Neural crest cell (in vitro differentiated cells): ENCODE results near the gene OTOF. TPM values are rescaled to one million over a fixed set of nuclear protein-coding genes. Genes with fewer than 3 reads are reported as not detected.
A peak's percentile ranks its signal among the peaks of the same experiment; 100 is the strongest.

Experiments
- DNase-seq: peaks from one replicate; pipeline ENCODE4 v3.0.0; 2021; ENCODE audit warnings: low read depth, mixed read lengths, low spot score
- H3K27ac Mint-ChIP-seq: one replicate; pipeline ENCODE4 v1.8.0; 2021; ENCODE audit warnings: mild to moderate bottlenecking, mixed read lengths; ENCODE audit not compliant: unreplicated experiment
- H3K27me3 Mint-ChIP-seq: 2 replicates; pipeline ENCODE4 v1.8.0; 2021; ENCODE audit warnings: low read depth, mild to moderate bottlenecking, mixed read lengths
- H3K36me3 Mint-ChIP-seq: 2 replicates; pipeline ENCODE4 v1.8.0; 2021; ENCODE audit warnings: low read depth, mild to moderate bottlenecking, mixed read lengths
- H3K4me1 Mint-ChIP-seq: 2 replicates; pipeline ENCODE4 v1.8.0; 2021; ENCODE audit warnings: mixed read lengths
- H3K4me3 Mint-ChIP-seq: one replicate; pipeline ENCODE4 v1.8.0; 2021; ENCODE audit warnings: mild to moderate bottlenecking, mixed read lengths
- H3K9me3 Mint-ChIP-seq: 2 replicates; pipeline ENCODE4 v1.8.0; 2021; ENCODE audit warnings: mixed read lengths
- CTCF ChIP-seq: fragments of 200-600 bp; sonication (generic); conservative IDR thresholded peaks from 2 replicates; pipeline ENCODE4 v1.5.0; 2021; ENCODE audit warnings: antibody characterized with exemption, mild to moderate bottlenecking
- total RNA-seq: library from RNA; stranded (reverse); gene quantifications from 2 replicates; pipeline ENCODE4 v1.2.1, GENCODE V29; 2021

Gene OTOF
- total RNA-seq, 1 donor from 2014 or later: 0.19 TPM

- H3K27me3 Mint-ChIP-seq: no peaks in the 10 kb centered on the region
- no peak for TF ChIP-seq CTCF
- no peaks in the 10 kb centered on the region for H3K9me3 Mint-ChIP-seq
- H3K36me3 Mint-ChIP-seq: no peaks in the 10 kb centered on the region
- H3K4me1 Mint-ChIP-seq: no peaks in the 10 kb centered on the region
- H3K4me3 Mint-ChIP-seq: no peak overlapping the region
- DNase-seq: no peak
- H3K27ac Mint-ChIP-seq: no peak overlapping the region
Measured at GRCh38 chr2:26423750-26424149, 54.2 kb downstream of the OTOF start.

GRCh38 chr2:26422947-26423629 is 54.8 kb downstream of the OTOF start:
- H3K36me3 Mint-ChIP-seq: no peaks in the 10 kb centered on the region
- H3K9me3 Mint-ChIP-seq: no peaks in the 10 kb centered on the region
- H3K4me1 Mint-ChIP-seq: no peaks in the 10 kb centered on the region
- TF ChIP-seq CTCF: no peak
- DNase-seq: no peak
- H3K27me3 Mint-ChIP-seq: no peaks in the 10 kb centered on the region
- no peak overlapping the region for H3K27ac Mint-ChIP-seq
- H3K4me3 Mint-ChIP-seq: no peak overlapping the region

- Mint-ChIP-seq H3K36me3 (no peaks in the 10 kb centered on the region), H3K9me3 (no peaks in the 10 kb centered on the region), H3K27me3 (no peaks in the 10 kb centered on the region), H3K27ac (no peak overlapping the region), H3K4me1 (no peaks in the 10 kb centered on the region), H3K4me3 (no peak overlapping the region)
- DNase-seq: no peak
- no peak for TF ChIP-seq CTCF
Measured at GRCh38 chr2:26421961-26422360, 56.0 kb downstream of the OTOF start.

- Mint-ChIP-seq H3K36me3 (no peaks in the 10 kb centered on the region), H3K27me3 (peaks cover 2% of the 10 kb centered on the region), H3K4me3 (no peak overlapping the region), H3K9me3 (peaks cover 4% of the 10 kb centered on the region), H3K4me1 (peaks cover 4% of the 10 kb centered on the region), H3K27ac (no peak overlapping the region)
- no peak for DNase-seq
- TF ChIP-seq CTCF: no peak
Measured at GRCh38 chr2:26414311-26414710, 63.6 kb downstream of the OTOF start.

- Mint-ChIP-seq H3K9me3 (peaks cover 4% of the 10 kb centered on the region), H3K27me3 (peaks cover 2% of the 10 kb centered on the region), H3K4me1 (peaks cover 4% of the 10 kb centered on the region), H3K4me3 (no peak overlapping the region), H3K27ac (peak overlapping the region; percentile 78), H3K36me3 (no peaks in the 10 kb centered on the region)
- DNase-seq: no peak
- no peak for TF ChIP-seq CTCF
Measured at GRCh38 chr2:26412091-26412673, 65.7 kb downstream of the OTOF start.
